Liver (tissue), 9 donors: Measurements from ENCODE around the gene NOM1. TPM values are rescaled to one million over a fixed set of nuclear protein-coding genes. Genes with fewer than 3 reads are reported as not detected.

Experiments
- DNase-seq: peaks from one replicate; pipeline ENCODE4 v3.0.0-alpha.2; 2017; ENCODE audit warnings: low spot score
- H3K27ac ChIP-seq, 2 donors: one replicate each; pipeline ENCODE4 v1.7.0; 2013; ENCODE audit warnings: inconsistent platforms in 2 of 2, low read length in 2 of 2, control low read depth in 1 of 2, low read depth in 1 of 2, mild to moderate bottlenecking in 1 of 2
- H3K27me3 ChIP-seq, 4 donors: one replicate each; pipeline versions ENCODE4 v1.6.1 to v1.7.0; 2013; ENCODE audit warnings: low read length in 3 of 4, inconsistent platforms in 1 of 4, mild to moderate bottlenecking in 1 of 4, moderate library complexity in 1 of 4; ENCODE audit not compliant: control insufficient read depth in 4 of 4, insufficient read depth in 4 of 4
- H3K36me3 ChIP-seq, 4 donors: one replicate each; pipeline versions ENCODE4 v1.6.1 to v1.7.0; 2013; ENCODE audit warnings: low read length in 3 of 4, mild to moderate bottlenecking in 3 of 4, low read depth in 1 of 4, moderate library complexity in 1 of 4; ENCODE audit not compliant: control insufficient read depth in 4 of 4, insufficient read depth in 3 of 4
- H3K4me1 ChIP-seq, 4 donors: one replicate each; pipeline versions ENCODE4 v1.6.1 to v1.7.0; 2013; ENCODE audit warnings: low read length in 3 of 4, mild to moderate bottlenecking in 3 of 4, moderate library complexity in 1 of 4; ENCODE audit not compliant: control insufficient read depth in 4 of 4, insufficient read depth in 4 of 4
- H3K4me3 ChIP-seq, 3 donors: one replicate each; pipeline versions ENCODE4 v1.6.1 to v1.7.0; 2013; ENCODE audit warnings: low read length in 3 of 3, control low read depth in 1 of 3, low read depth in 1 of 3, mild to moderate bottlenecking in 1 of 3
- H3K9ac ChIP-seq, 2 donors: one replicate each; pipeline ENCODE4 v1.7.0; 2013; ENCODE audit warnings: low read length in 2 of 2, mild to moderate bottlenecking in 2 of 2, moderate library complexity in 2 of 2, control low read depth in 1 of 2, low read depth in 1 of 2
- H3K9me3 ChIP-seq, 4 donors: one replicate each; pipeline versions ENCODE4 v1.6.1 to v1.7.0; 2013; ENCODE audit warnings: low read length in 3 of 4; ENCODE audit not compliant: control insufficient read depth in 4 of 4
- ATF3 ChIP-seq: IDR thresholded peaks from 2 replicates; pipeline ENCODE4 v1.6.1; 2016; ENCODE audit warnings: antibody characterized with exemption
- EGR1 ChIP-seq, 2 donors: IDR thresholded peaks; 2 replicates each; pipeline ENCODE4 v1.6.1; 2016 to 2018; ENCODE audit warnings: antibody characterized with exemption in 2 of 2, low read depth in 2 of 2
- FOXA1 ChIP-seq: IDR thresholded peaks from 2 replicates; pipeline ENCODE4 v1.6.1; 2016; ENCODE audit warnings: antibody characterized with exemption
- FOXA2 ChIP-seq: IDR thresholded peaks from 2 replicates; pipeline ENCODE4 v1.6.1; 2016; ENCODE audit warnings: antibody characterized with exemption
- HNF4A ChIP-seq, 2 donors: conservative IDR thresholded peaks; 2 replicates each; pipeline ENCODE4 v1.6.1; 2016; ENCODE audit warnings: antibody characterized with exemption in 2 of 2, mild to moderate bottlenecking in 2 of 2
- HNF4G ChIP-seq: IDR thresholded peaks from 2 replicates; pipeline ENCODE4 v1.6.1; 2016; ENCODE audit warnings: antibody characterized with exemption
- JUND ChIP-seq, 2 donors: IDR thresholded peaks; 2 replicates each; pipeline ENCODE4 v1.6.1; 2016; ENCODE audit warnings: antibody characterized with exemption in 2 of 2
- MAX ChIP-seq: IDR thresholded peaks from 2 replicates; pipeline ENCODE4 v1.6.1; 2016; ENCODE audit warnings: antibody characterized with exemption
- RAD21 ChIP-seq, 2 donors: IDR thresholded peaks; 2 replicates each; pipeline ENCODE4 v1.6.1; 2016; ENCODE audit warnings: antibody characterized with exemption in 2 of 2, mild to moderate bottlenecking in 2 of 2
- REST ChIP-seq: IDR thresholded peaks from 2 replicates; pipeline ENCODE4 v1.6.1; 2016; ENCODE audit warnings: antibody characterized with exemption, mild to moderate bottlenecking
- RXRA ChIP-seq, 2 donors: IDR thresholded peaks; 2 replicates each; pipeline ENCODE4 v1.6.1; 2017 to 2018; ENCODE audit warnings: antibody characterized with exemption in 2 of 2, mild to moderate bottlenecking in 1 of 2
- SP1 ChIP-seq: IDR thresholded peaks from 2 replicates; pipeline ENCODE4 v1.6.1; 2018; ENCODE audit warnings: antibody characterized with exemption, mild to moderate bottlenecking
- TAF1 ChIP-seq: conservative IDR thresholded peaks from 2 replicates; pipeline ENCODE4 v1.6.1; 2016; ENCODE audit warnings: antibody characterized with exemption, mild to moderate bottlenecking
- YY1 ChIP-seq: IDR thresholded peaks from 2 replicates; pipeline ENCODE4 v1.6.1; 2016; ENCODE audit warnings: antibody characterized with exemption, mild to moderate bottlenecking
- WGBS: extraction: QIAGEN DNeasy Blood & Tissue Kit; methylation state at CpG from one replicate; pipeline ENCODE4 v1.1.7; 2013; 5-methylcytosine and 5-hydroxymethylcytosine counted together
- polyA plus RNA-seq, 2 donors: library from polyadenylated mRNA; stranded (reverse) in 1 of 2; unstranded in 1 of 2; fragments of 200-250 nt in 1 of 2; fragments of >200 nt in 1 of 2; fragmentation: Nextera tagmentation in 1 of 2; extraction: Ambion mirVana in 1 of 2; gene quantifications; one replicate each; pipeline versions ENCODE4 v1.2.1 to v1.2.3, GENCODE V29; 2013 to 2015
- total RNA-seq, 2 donors: library from RNA; depleted of rRNA; stranded (reverse); fragments of >200 nt; gene quantifications; one replicate each; pipeline ENCODE4 v1.2.3, GENCODE V29; 2014
- TF ChIP-seq, protein P1 (sequence below): IDR thresholded peaks from 2 replicates; pipeline ENCODE4 v1.6.1; 2016; ENCODE audit warnings: antibody characterized with exemption
- TF ChIP-seq, protein P2 (sequence below): fragments of 150-350 bp; IDR thresholded peaks from 2 replicates; pipeline ENCODE4 v1.5.1; 2017; ENCODE audit warnings: improper control_type of control experiment, low read depth, low read length; ENCODE audit not compliant: missing input control
- donor health status: healthy.
- donor health status: healthy.
- donor health status: healthy.
- donor health status: healthy.
- donor health status: healthy.

NOM1 gene
- total and polyA plus RNA-seq, 4 donors, result 4.0 to 11.4 (median 6.2) TPM

DNA sequence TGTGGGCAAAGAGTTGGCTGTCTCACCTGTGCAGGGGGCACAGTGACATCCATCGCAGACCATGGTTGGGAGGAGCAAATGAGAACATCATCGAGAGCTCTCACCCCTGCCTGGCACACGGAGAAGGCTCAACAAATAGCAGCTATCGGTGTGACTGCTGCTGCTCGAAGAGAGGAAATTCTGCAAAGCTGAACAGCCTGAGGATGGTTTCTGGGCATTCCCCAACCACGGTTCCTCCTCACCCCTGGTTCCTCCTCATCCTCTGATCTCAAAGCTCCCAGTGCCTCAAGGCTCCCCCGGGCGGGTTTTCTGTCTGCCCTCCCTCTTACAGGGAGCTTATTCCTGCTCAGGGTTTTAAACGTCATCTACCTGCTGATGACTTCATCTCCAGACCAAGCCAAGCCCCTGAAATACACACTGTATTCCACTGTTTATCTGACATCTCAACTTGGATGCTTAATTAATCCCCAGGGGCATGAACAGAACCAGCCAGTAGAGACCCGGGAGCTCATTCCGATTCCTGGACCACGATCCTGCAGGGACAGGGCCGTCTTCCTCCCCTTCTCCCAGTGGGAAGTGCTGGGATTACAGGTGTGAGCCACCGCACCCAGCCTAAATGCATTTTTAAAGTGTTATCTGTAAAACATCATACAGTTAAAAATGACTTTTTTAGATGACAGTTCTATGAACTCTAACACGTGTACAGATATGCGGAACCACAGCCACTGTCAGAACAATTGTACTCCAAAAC lies 19.5 kb upstream of the NOM1 start:
- H3K36me3 ChIP-seq, result no peaks in the 10 kb centered on the region
- H3K4me1 ChIP-seq, result no peaks in the 10 kb centered on the region
- TF ChIP-seq HNF4A (conservative IDR thresholded peaks at IDR 0.05) (no peak), FOXA2 (no peak), MAX (no peak), REST (no peak), SP1 (no peak), ATF3 (no peak), YY1 (no peak)
- TF ChIP-seq, protein P1, sequence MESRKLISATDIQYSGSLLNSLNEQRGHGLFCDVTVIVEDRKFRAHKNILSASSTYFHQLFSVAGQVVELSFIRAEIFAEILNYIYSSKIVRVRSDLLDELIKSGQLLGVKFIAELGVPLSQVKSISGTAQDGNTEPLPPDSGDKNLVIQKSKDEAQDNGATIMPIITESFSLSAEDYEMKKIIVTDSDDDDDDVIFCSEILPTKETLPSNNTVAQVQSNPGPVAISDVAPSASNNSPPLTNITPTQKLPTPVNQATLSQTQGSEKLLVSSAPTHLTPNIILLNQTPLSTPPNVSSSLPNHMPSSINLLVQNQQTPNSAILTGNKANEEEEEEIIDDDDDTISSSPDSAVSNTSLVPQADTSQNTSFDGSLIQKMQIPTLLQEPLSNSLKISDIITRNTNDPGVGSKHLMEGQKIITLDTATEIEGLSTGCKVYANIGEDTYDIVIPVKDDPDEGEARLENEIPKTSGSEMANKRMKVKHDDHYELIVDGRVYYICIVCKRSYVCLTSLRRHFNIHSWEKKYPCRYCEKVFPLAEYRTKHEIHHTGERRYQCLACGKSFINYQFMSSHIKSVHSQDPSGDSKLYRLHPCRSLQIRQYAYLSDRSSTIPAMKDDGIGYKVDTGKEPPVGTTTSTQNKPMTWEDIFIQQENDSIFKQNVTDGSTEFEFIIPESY, result no peak
- no peak overlapping the region for H3K4me3 ChIP-seq
- no peak overlapping the region for H3K27ac ChIP-seq
- WGBS, result 75% methylated on average over 16 of the region's 16 CpGs
- no peak for DNase-seq
- no peaks in the 10 kb centered on the region for H3K9me3 ChIP-seq
- H3K27me3 ChIP-seq, result no peaks in the 10 kb centered on the region
- no peak overlapping the region for H3K9ac ChIP-seq

- no peaks in the 10 kb centered on the region for H3K9me3 ChIP-seq
- no peaks in the 10 kb centered on the region for H3K4me1 ChIP-seq
- no peak overlapping the region for H3K9ac ChIP-seq
- DNase-seq, result no peak
- no peak overlapping the region for H3K4me3 ChIP-seq
- H3K27me3 ChIP-seq, result no peaks in the 10 kb centered on the region
- no peak overlapping the region for H3K27ac ChIP-seq
- H3K36me3 ChIP-seq, result no peaks in the 10 kb centered on the region
- WGBS, result 15% methylated on average over 7 of the region's 7 CpGs
- TF ChIP-seq, protein P2, sequence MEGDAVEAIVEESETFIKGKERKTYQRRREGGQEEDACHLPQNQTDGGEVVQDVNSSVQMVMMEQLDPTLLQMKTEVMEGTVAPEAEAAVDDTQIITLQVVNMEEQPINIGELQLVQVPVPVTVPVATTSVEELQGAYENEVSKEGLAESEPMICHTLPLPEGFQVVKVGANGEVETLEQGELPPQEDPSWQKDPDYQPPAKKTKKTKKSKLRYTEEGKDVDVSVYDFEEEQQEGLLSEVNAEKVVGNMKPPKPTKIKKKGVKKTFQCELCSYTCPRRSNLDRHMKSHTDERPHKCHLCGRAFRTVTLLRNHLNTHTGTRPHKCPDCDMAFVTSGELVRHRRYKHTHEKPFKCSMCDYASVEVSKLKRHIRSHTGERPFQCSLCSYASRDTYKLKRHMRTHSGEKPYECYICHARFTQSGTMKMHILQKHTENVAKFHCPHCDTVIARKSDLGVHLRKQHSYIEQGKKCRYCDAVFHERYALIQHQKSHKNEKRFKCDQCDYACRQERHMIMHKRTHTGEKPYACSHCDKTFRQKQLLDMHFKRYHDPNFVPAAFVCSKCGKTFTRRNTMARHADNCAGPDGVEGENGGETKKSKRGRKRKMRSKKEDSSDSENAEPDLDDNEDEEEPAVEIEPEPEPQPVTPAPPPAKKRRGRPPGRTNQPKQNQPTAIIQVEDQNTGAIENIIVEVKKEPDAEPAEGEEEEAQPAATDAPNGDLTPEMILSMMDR, result no peak
- TF ChIP-seq HNF4G (no peak), SP1 (no peak), TAF1 (no peak), REST (no peak), HNF4A (conservative IDR thresholded peaks at IDR 0.05) (no peak), RXRA (IDR thresholded peaks at IDR 0.05) (no peak), FOXA1 (no peak), YY1 (no peak), FOXA2 (no peak), RAD21 (IDR thresholded peaks at IDR 0.05) (no peak), MAX (no peak), JUND (IDR thresholded peaks at IDR 0.05) (no peak), EGR1 (IDR thresholded peaks at IDR 0.05; ENCODE audit: low read depth in 2 of 2) (no peak), ATF3 (no peak)
- TF ChIP-seq, protein P1, result no peak
These were observed 17.5 kb upstream of the NOM1 start for GRCh38 chr7:156932006-156932405.
